ENCODE data around the gene CTBP1.

The CTBP1 gene

GRCh38 chr4:1221155-1221870 is 27.6 kb downstream of the CTBP1 start:
- H3K36me3 Mint-ChIP-seq (ENCODE audit: low read depth) = peaks cover 43% of the 10 kb centered on the region
- H3K9me3 Mint-ChIP-seq = no peaks in the 10 kb centered on the region
- H3K4me3 Mint-ChIP-seq = no peak overlapping the region
- H3K4me1 Mint-ChIP-seq (ENCODE audit: low read depth) = peaks cover 23% of the 10 kb centered on the region
- no peaks in the 10 kb centered on the region for H3K27me3 Mint-ChIP-seq (ENCODE audit: low read depth)
- no peak overlapping the region for H3K27ac Mint-ChIP-seq

DNA sequence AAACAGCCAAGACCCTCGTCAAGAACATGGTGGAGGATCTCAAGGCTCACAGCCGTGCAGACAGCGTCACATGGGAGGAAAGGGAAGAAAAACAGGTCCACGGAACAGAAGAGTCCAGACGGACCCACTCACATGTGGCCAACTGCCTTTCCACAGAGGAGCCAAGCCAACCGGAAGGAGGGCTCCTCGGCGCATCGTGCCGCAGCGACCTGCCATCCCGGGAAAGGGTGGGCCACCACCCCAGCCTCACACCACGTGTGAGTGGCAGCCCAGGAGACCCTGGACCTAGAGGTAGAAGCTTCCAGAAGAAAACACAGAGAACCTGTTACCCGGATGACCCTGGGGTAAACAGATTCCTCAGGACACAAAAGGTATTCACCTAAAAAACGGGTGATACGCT is 28.4 kb downstream of the CTBP1 start:
- no peaks in the 10 kb centered on the region for H3K9me3 Mint-ChIP-seq
- peaks cover 24% of the 10 kb centered on the region for H3K4me1 Mint-ChIP-seq (ENCODE audit: low read depth)
- no peak overlapping the region for H3K27ac Mint-ChIP-seq
- H3K4me3 Mint-ChIP-seq = no peak overlapping the region
- H3K36me3 Mint-ChIP-seq (ENCODE audit: low read depth) = peaks cover 43% of the 10 kb centered on the region
- H3K27me3 Mint-ChIP-seq (ENCODE audit: low read depth) = no peaks in the 10 kb centered on the region

- H3K27ac Mint-ChIP-seq = no peak overlapping the region
- no peaks in the 10 kb centered on the region for H3K9me3 Mint-ChIP-seq
- H3K27me3 Mint-ChIP-seq (ENCODE audit: low read depth) = no peaks in the 10 kb centered on the region
- no peak overlapping the region for H3K4me3 Mint-ChIP-seq
- H3K36me3 Mint-ChIP-seq (ENCODE audit: low read depth) = peaks cover 38% of the 10 kb centered on the region
- H3K4me1 Mint-ChIP-seq (ENCODE audit: low read depth) = peaks cover 24% of the 10 kb centered on the region
Observed at GRCh38 chr4:1219566-1219950, 29.4 kb downstream of the CTBP1 start.

DNA sequence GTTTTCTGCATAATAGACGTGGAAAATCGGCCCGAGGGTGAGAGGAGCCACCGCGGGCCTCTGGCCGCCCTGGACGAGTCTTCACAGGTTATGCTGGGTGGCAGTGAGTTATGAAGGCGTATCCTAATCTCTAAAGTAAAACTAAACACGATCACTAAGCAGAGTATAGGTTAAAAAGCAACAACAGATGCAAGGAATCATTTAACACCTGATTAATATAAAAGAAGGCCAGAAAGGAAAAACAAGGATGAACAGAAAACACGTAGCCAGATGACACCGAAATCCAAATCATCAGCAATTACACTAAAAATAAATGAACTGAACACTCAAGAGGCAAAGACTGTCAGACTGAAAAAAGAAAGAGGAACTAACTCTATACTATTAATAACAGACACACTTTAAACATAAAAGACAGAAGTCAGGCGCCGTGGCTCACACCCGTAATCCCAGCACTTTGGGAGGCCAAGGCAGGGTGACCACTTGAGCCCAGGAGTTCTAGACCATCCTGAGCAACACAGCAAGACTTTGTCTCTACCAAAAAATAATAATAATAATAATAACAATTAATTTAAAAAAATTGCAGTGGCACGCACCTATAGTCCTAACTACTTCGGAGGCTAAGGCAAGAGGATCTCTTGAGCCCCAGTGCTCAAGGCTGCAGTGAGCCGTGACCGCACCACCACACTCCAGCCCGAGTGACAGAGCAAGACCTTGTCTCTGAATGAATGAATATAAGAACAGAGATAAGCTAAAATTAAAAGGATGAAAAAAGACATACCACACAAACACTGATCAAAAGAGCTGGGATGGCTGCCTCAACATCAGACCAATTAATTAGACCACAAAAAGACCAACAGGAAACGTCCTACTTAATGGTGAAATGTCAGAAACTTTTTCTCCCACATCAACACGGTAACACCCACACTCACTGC is 30.0 kb downstream of the CTBP1 start:
- Mint-ChIP-seq H3K9me3 (no peaks in the 10 kb centered on the region), H3K36me3 (ENCODE audit: low read depth) (peaks cover 32% of the 10 kb centered on the region), H3K27me3 (ENCODE audit: low read depth) (no peaks in the 10 kb centered on the region), H3K4me3 (no peak overlapping the region), H3K27ac (peak overlapping the region; percentile 34), H3K4me1 (ENCODE audit: low read depth) (peaks cover 24% of the 10 kb centered on the region)

- Mint-ChIP-seq H3K4me1 (ENCODE audit: low read depth) (peaks cover 24% of the 10 kb centered on the region), H3K9me3 (no peaks in the 10 kb centered on the region)
Observed at GRCh38 chr4:1217366-1217765, 31.6 kb downstream of the CTBP1 start.

GRCh38 chr4:1216869-1217294 is 32.0 kb downstream of the CTBP1 start:
- H3K4me3 Mint-ChIP-seq = peak overlapping the region; percentile 57
- H3K36me3 Mint-ChIP-seq (ENCODE audit: low read depth) = peaks cover 32% of the 10 kb centered on the region
- H3K27ac Mint-ChIP-seq = peak overlapping the region; percentile 73
- H3K27me3 Mint-ChIP-seq (ENCODE audit: low read depth) = no peaks in the 10 kb centered on the region
- H3K9me3 Mint-ChIP-seq = no peaks in the 10 kb centered on the region
- peaks cover 24% of the 10 kb centered on the region for H3K4me1 Mint-ChIP-seq (ENCODE audit: low read depth)

More at GRCh38 chr4:1217366-1217765, 31.6 kb downstream of the CTBP1 start:
- Mint-ChIP-seq H3K27me3 (ENCODE audit: low read depth) (no peaks in the 10 kb centered on the region), H3K27ac (peak overlapping the region; percentile 70), H3K36me3 (ENCODE audit: low read depth) (peaks cover 32% of the 10 kb centered on the region), H3K4me3 (peak overlapping the region; percentile 57)

DNA sequence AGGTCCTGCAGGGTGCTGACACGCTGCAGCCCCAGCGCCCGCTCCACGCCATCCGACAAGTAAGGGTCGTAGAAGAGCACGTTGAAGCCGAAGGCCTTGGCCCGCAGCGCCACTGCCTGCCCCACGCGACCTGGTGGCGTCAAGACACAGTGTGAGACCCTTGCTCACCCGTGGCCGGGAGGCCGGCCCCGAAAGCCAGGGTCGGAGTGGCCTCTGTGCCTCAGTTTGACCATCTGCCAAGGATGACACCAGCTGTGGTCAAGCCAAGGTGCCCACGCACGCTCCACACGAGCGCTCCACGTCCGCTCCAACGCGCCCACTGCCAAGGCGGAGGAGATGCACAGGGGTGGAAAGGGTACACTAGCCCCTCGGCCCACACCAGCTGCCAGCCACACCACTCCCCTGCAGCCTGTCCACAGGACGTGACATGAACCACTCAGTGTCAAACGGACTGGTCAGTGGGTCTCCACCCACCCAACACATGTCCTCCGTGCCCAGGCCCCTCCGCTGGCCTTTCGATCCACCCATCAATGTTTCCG is 32.8 kb downstream of the CTBP1 start:
- Mint-ChIP-seq H3K27ac (peak overlapping the region; percentile 73), H3K4me1 (ENCODE audit: low read depth) (peaks cover 24% of the 10 kb centered on the region), H3K4me3 (no peak overlapping the region), H3K27me3 (ENCODE audit: low read depth) (no peaks in the 10 kb centered on the region), H3K36me3 (ENCODE audit: low read depth) (peaks cover 28% of the 10 kb centered on the region), H3K9me3 (no peaks in the 10 kb centered on the region)

DNA sequence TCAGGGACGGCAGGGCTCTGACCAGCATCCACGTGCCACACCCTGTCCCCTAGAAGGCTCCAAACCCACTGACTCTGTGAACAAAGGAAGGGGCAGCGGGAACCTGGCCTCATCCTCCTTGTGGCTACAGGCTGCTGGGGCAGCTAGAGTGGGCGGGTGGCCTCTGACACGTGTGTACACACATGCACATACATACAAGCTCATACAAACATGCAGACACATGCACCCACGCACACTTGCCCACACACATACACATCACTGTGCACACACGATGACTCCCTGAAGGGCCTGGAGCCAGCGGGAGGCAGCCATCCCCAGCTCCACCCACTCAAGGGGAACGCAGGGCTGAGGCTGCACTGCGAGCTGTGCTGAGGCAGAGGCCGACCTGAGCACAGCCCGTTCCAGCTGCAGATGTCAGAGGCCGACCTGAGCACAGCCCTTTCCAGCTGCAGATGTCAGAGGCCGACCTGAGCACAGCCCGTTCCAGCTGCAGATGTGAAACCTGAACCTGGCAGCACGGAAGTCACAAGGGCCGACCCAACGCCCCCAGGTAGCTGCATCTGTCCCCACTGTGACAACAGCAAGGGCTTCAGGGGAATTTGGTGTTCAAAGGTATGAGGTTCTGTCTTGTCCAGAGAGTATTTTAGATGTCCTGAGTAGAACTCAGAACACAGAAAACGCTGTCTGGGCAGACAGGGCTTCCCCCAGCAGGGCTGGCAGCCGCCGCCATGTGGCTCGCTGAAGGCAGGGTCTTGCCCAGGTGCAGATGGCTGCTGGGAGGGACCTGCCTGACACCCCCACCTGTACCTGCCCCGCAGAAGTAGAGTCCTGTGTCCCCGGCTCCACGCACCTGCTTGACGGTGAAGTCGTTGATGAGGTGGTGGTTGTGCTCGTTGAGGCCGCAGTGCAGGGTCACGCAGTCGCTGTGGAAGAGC is 33.5 kb downstream of the CTBP1 start:
- no peaks in the 10 kb centered on the region for H3K9me3 Mint-ChIP-seq
- H3K27me3 Mint-ChIP-seq (ENCODE audit: low read depth) = no peaks in the 10 kb centered on the region
- H3K4me1 Mint-ChIP-seq (ENCODE audit: low read depth) = peaks cover 24% of the 10 kb centered on the region
- no peak overlapping the region for H3K4me3 Mint-ChIP-seq
- H3K36me3 Mint-ChIP-seq (ENCODE audit: low read depth) = peaks cover 20% of the 10 kb centered on the region
- H3K27ac Mint-ChIP-seq = no peak overlapping the region

GRCh38 chr4:1214101-1215095 is 34.5 kb downstream of the CTBP1 start:
- Mint-ChIP-seq H3K27me3 (ENCODE audit: low read depth) (no peaks in the 10 kb centered on the region), H3K36me3 (ENCODE audit: low read depth) (peaks cover 16% of the 10 kb centered on the region), H3K9me3 (no peaks in the 10 kb centered on the region), H3K4me1 (ENCODE audit: low read depth) (peaks cover 23% of the 10 kb centered on the region), H3K4me3 (no peak overlapping the region), H3K27ac (no peak overlapping the region)

DNA sequence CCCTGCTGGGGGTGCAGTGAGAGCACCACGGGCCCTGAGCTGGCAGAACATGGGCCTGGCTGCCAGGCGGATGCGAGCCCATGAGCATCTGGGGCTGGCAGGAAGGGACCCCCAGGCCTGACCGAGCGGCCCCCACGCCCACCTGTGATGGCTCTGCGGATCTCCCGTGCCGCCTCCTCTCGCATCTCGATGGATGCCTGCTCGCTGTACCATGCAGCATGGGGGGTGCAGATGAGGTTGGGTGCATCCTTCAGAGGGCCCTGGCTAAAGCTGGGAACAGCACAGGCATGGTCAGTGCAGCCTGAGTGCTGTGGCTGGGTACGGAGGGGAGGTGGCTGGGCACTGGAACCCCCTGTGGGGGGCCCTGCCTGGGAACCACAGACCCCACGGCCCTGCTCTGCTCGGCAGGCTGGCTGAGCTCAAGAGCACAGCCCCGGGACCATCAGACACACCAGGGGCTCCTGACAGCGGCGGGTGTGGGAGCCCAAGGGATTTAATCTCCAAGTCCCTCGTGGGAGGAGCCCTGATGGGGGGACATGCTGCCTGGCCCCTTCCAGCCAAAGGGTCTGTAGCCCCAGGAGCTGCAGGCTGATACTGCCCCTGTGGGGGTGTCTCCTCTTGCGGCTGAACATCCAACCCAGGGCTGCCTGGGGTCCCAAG is 35.5 kb downstream of the CTBP1 start:
- Mint-ChIP-seq H3K4me3 (no peak overlapping the region), H3K9me3 (no peaks in the 10 kb centered on the region), H3K36me3 (ENCODE audit: low read depth) (peaks cover 14% of the 10 kb centered on the region), H3K27ac (no peak overlapping the region), H3K27me3 (ENCODE audit: low read depth) (no peaks in the 10 kb centered on the region), H3K4me1 (ENCODE audit: low read depth) (peaks cover 19% of the 10 kb centered on the region)

DNA sequence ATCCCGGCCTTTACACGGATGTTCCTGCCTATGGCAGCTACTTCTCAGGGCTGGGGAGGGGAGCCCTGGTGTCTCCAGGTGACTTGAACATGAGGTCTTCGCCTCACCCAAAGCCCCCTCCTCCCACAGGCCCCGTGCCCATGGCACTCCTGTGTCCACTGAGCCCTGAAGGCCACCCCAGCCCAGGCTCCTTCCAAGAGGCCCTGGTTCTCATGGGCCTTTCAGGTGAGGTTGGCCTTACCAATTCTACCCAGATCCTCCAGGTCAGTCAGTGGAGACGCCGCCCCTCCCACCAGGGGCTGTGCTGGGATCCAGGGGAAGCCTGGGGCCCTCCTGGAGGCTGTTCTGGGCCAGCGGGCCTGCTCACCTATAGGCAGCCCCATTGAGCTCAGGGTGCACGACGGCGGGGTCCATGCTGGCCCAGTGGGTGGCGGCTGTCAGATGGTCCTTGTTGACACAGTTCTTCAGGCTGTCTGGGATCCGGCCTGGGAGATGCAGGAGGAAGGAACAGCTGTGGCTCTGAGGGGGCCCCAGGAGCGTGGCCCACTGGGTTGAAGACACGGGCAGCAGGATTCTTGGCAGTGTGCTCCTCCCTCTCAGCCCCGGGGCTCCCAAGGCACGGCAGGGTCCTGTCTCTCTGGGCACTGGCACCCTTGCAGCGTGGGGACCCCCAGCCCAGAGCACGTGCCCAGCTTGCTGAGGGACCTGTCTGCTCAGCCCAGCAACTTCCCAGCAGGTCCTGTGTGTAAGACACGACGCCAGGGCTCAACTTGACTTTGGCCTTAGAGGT is 36.2 kb downstream of the CTBP1 start:
- Mint-ChIP-seq H3K27ac (no peak overlapping the region), H3K36me3 (ENCODE audit: low read depth) (peaks cover 10% of the 10 kb centered on the region), H3K9me3 (no peaks in the 10 kb centered on the region), H3K4me1 (ENCODE audit: low read depth) (peaks cover 15% of the 10 kb centered on the region), H3K27me3 (ENCODE audit: low read depth) (no peaks in the 10 kb centered on the region), H3K4me3 (no peak overlapping the region)

- Mint-ChIP-seq H3K4me3 (no peak overlapping the region), H3K9me3 (no peaks in the 10 kb centered on the region), H3K27ac (no peak overlapping the region), H3K27me3 (ENCODE audit: low read depth) (no peaks in the 10 kb centered on the region), H3K4me1 (ENCODE audit: low read depth) (peaks cover 7% of the 10 kb centered on the region), H3K36me3 (ENCODE audit: low read depth) (peaks cover 8% of the 10 kb centered on the region)
Observed at GRCh38 chr4:1211891-1212545, 36.9 kb downstream of the CTBP1 start.
